ENCODE results near the gene ZCCHC7.

- TF ChIP-seq CTCF (IDR thresholded peaks at IDR 0.05; ENCODE audit: insufficient read depth, low read depth, low read length): no peak
- TF ChIP-seq EZH2 (IDR thresholded peaks at IDR 0.05; ENCODE audit: insufficient read depth, low read length): no peak
Observed at GRCh38 chr9:37202091-37202490, 81.7 kb downstream of the ZCCHC7 start.

Measured in astrocyte (in vitro differentiated cells and primary cell).